Fibroblast of villous mesenchyme (primary cell): Measurements from ENCODE around the gene EXD1. TPM values are rescaled to one million over a fixed set of nuclear protein-coding genes. Genes with fewer than 3 reads are reported as not detected.
"Not testable (repeated sequence)": the region's sequence is repeated elsewhere in the genome, so short reads cannot be mapped to it uniquely, and the experiment has no call there.

Experiments used
- DNase-seq: peaks from one replicate; pipeline ENCODE4 v3.0.0-alpha.2; 2010; ENCODE audit warnings: low read depth
- H3K4me3 ChIP-seq: 2 replicates; pipeline ENCODE4 v1.5.1; 2011; ENCODE audit warnings: low read depth, mild to moderate bottlenecking, low read length
- CTCF ChIP-seq: IDR thresholded peaks from 2 replicates; pipeline ENCODE4 v1.5.1; 2012; ENCODE audit warnings: low read depth, mild to moderate bottlenecking, low read length; ENCODE audit not compliant: insufficient read depth
- total RNA-seq: library from RNA; depleted of rRNA; stranded (reverse); fragments of >200 nt; gene quantifications from 2 replicates; pipeline ENCODE4 v1.2.3, GENCODE V29; 2012

The EXD1 gene
- total RNA-seq, 1 donor = under 0.01 TPM

- TF ChIP-seq CTCF = no peak
- no peak overlapping the region for H3K4me3 ChIP-seq
- DNase-seq = no peak
Measured at GRCh38 chr15:41262571-41262970, 32.0 kb upstream of the EXD1 start.

- H3K4me3 ChIP-seq, DNase-seq: not testable (repeated sequence)
Measured at GRCh38 chr15:41260924-41261323, 30.4 kb upstream of the EXD1 start.

GRCh38 chr15:41259546-41260189, 29.1 kb upstream of the EXD1 start:
- TF ChIP-seq CTCF = no peak
- H3K4me3 ChIP-seq = no peak overlapping the region
- no peak for DNase-seq

- no peak for TF ChIP-seq CTCF
- H3K4me3 ChIP-seq = no peak overlapping the region
- peak; percentile 21 for DNase-seq
Measured at GRCh38 chr15:41258750-41259471, 28.4 kb upstream of the EXD1 start.

GRCh38 chr15:41256577-41257038, 26.1 kb upstream of the EXD1 start:
- no peak for TF ChIP-seq CTCF
- DNase-seq = no peak
- H3K4me3 ChIP-seq = no peak overlapping the region

- TF ChIP-seq CTCF = no peak
- H3K4me3 ChIP-seq = no peak overlapping the region
- no peak for DNase-seq
Measured at GRCh38 chr15:41256103-41256502, 25.5 kb upstream of the EXD1 start.

GRCh38 chr15:41254560-41254959, 24.0 kb upstream of the EXD1 start:
- no peak overlapping the region for H3K4me3 ChIP-seq
- DNase-seq = no peak
- TF ChIP-seq CTCF = no peak
